GM12801 (cell line): Measurements from ENCODE around the gene TXLNB.

Experiments used
- CTCF ChIP-seq: IDR thresholded peaks from one replicate; pipeline ENCODE4 v1.5.1; 2011; ENCODE audit warnings: control low read depth; ENCODE audit not compliant: insufficient read length; ENCODE audit errors: extremely low read depth

Gene TXLNB

GRCh38 chr6:139334806-139335446 lies 43.1 kb upstream of the TXLNB start:
- TF ChIP-seq CTCF: no peak

- no peak for TF ChIP-seq CTCF
Measured at GRCh38 chr6:139330826-139331500, 39.2 kb upstream of the TXLNB start.

GRCh38 chr6:139330306-139330705 lies 38.5 kb upstream of the TXLNB start:
- TF ChIP-seq CTCF: no peak

GRCh38 chr6:139329224-139329623 lies 37.4 kb upstream of the TXLNB start:
- no peak for TF ChIP-seq CTCF

- TF ChIP-seq CTCF: no peak
Measured at GRCh38 chr6:139327038-139327437, 35.2 kb upstream of the TXLNB start.

GRCh38 chr6:139325686-139326085 lies 33.9 kb upstream of the TXLNB start:
- TF ChIP-seq CTCF: no peak

- TF ChIP-seq CTCF: no peak
Measured at GRCh38 chr6:139325125-139325524, 33.3 kb upstream of the TXLNB start.
